OCI-LY3 (cell line): ENCODE data around the gene TAGLN2.

ENCODE experiments used
- EZH2phosphoT487 ChIP-seq: fragments of 200-600 bp; shearing (Covaris generic); IDR thresholded peaks from 2 replicates; pipeline ENCODE4 v1.6.1; 2018; ENCODE audit warnings: antibody characterized with exemption, mixed run types, low read depth
- TF ChIP-seq, protein P1 (sequence below): fragments of 200-600, 300-600 bp; sonication (generic); IDR thresholded peaks from 2 replicates; pipeline ENCODE4 v1.5.1; 2014; ENCODE audit warnings: antibody characterized with exemption, low read length, low read depth

DNA sequence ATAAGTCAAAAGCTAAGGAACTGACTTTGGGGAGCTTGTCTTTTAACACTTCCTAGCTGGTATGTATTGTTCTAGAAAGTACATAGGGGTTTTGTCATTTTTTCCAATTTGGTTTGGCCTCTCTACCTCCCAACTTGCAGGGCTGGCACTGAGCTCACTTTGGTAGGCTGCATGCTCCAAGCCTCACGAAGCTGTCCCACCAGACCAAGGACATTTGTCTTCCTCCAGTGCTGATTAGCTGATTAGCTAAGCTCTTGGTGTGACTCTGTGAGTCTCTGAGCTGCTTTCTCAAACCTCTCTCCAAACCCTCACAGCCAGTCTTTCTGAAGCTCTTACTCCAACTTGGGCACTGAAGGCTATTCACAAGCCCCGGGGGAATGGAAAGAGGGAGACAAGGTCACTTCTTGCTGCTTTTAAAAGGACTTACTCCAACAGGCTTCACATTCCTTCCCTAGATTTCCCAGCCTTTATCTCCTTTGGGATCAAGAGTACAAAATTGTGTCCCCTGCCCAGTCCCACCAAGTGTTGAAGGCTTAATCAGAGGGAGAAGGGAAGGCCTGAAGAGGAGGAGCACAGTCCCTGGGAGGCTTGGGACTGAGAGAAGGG lies 24.4 kb downstream of the TAGLN2 start:
- TF ChIP-seq, protein P1, sequence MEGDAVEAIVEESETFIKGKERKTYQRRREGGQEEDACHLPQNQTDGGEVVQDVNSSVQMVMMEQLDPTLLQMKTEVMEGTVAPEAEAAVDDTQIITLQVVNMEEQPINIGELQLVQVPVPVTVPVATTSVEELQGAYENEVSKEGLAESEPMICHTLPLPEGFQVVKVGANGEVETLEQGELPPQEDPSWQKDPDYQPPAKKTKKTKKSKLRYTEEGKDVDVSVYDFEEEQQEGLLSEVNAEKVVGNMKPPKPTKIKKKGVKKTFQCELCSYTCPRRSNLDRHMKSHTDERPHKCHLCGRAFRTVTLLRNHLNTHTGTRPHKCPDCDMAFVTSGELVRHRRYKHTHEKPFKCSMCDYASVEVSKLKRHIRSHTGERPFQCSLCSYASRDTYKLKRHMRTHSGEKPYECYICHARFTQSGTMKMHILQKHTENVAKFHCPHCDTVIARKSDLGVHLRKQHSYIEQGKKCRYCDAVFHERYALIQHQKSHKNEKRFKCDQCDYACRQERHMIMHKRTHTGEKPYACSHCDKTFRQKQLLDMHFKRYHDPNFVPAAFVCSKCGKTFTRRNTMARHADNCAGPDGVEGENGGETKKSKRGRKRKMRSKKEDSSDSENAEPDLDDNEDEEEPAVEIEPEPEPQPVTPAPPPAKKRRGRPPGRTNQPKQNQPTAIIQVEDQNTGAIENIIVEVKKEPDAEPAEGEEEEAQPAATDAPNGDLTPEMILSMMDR: no peak
- TF ChIP-seq EZH2phosphoT487: no peak
